GM13976 (cell line): Measurements from ENCODE around the gene TCF21.
"Not testable (repeated sequence)": the region's sequence is repeated elsewhere in the genome, so short reads cannot be mapped to it uniquely, and the experiment has no call there.

ENCODE experiments used
- DNase-seq: peaks from one replicate; pipeline ENCODE4 v3.0.0; 2012; ENCODE audit warnings: low spot score
- CTCF ChIP-seq: IDR thresholded peaks from 2 replicates; pipeline ENCODE4 v1.5.1; 2012; ENCODE audit warnings: borderline replicate concordance, mild to moderate bottlenecking; ENCODE audit not compliant: insufficient read depth; ENCODE audit errors: extremely low read depth, missing control alignments, control extremely low read depth
- in situ Hi-C: fragments of 300-500 bp; cut with MboI; formaldehyde crosslinking; loops from one replicate; pipeline ENCODE4 v1.12.0; 2022; ENCODE audit warnings: low sequenced_read_pairs, mixed read lengths, inconsistent platforms; ENCODE audit not compliant: unreplicated experiment

The TCF21 gene

GRCh38 chr6:133855276-133855990 lies 33.5 kb upstream of the TCF21 start:
- no peak for TF ChIP-seq CTCF
- DNase-seq, result no peak
- in situ Hi-C loops, result no loop called here

- DNase-seq, result no peak
- TF ChIP-seq CTCF, result no peak
- in situ Hi-C loops, result no loop called here
Measured at GRCh38 chr6:133855991-133856370, 32.9 kb upstream of the TCF21 start.

GRCh38 chr6:133856911-133857310 lies 32.0 kb upstream of the TCF21 start:
- in situ Hi-C loops, result no loop called here
- no peak for TF ChIP-seq CTCF
- no peak for DNase-seq

- TF ChIP-seq CTCF, result no peak
- in situ Hi-C loops, result no loop called here
- no peak for DNase-seq
Measured at GRCh38 chr6:133857696-133858095, 31.2 kb upstream of the TCF21 start.

GRCh38 chr6:133861337-133861736 lies 27.6 kb upstream of the TCF21 start:
- in situ Hi-C loops, DNase-seq: not testable (repeated sequence)

GRCh38 chr6:133863228-133863627 lies 25.7 kb upstream of the TCF21 start:
- no peak for TF ChIP-seq CTCF
- no peak for DNase-seq
- in situ Hi-C loops, result no loop called here

- in situ Hi-C loops, result no loop called here
- DNase-seq, result no peak
- no peak for TF ChIP-seq CTCF
Measured at GRCh38 chr6:133865680-133866079, 23.2 kb upstream of the TCF21 start.
